ENCODE measurements around the gene RGMA. TPM values are rescaled to one million over a fixed set of nuclear protein-coding genes. Genes with fewer than 3 reads are reported as not detected.

The RGMA gene
- total RNA-seq, 1 experiment from 2014 or later, result not detected

- in situ Hi-C loops (cut with HindIII; ENCODE audit: low pct_unique_long_range_greater_than_20kb, low sequenced_read_pairs), result no loop called here
- DNase-seq (ENCODE audit: low read depth, low spot score), result no peak
Measured at GRCh38 chr15:93105485-93105884, 16.5 kb upstream of the RGMA start.

- no peak for DNase-seq (ENCODE audit: low read depth, low spot score)
- in situ Hi-C loops (cut with HindIII; ENCODE audit: low pct_unique_long_range_greater_than_20kb, low sequenced_read_pairs), result no loop called here
Measured at GRCh38 chr15:93103823-93104222, 14.8 kb upstream of the RGMA start.

- no peak for DNase-seq (ENCODE audit: low read depth, low spot score)
- in situ Hi-C loops (cut with HindIII; ENCODE audit: low pct_unique_long_range_greater_than_20kb, low sequenced_read_pairs), result no loop called here
Measured at GRCh38 chr15:93102211-93102610, 13.2 kb upstream of the RGMA start.

GRCh38 chr15:93093765-93094164 is 4.8 kb upstream of the RGMA start:
- no peak for DNase-seq (ENCODE audit: low read depth, low spot score)
- in situ Hi-C loops (cut with HindIII; ENCODE audit: low pct_unique_long_range_greater_than_20kb, low sequenced_read_pairs), result no loop called here

GRCh38 chr15:93091465-93091864 is 2.5 kb upstream of the RGMA start:
- in situ Hi-C loops (cut with HindIII; ENCODE audit: low pct_unique_long_range_greater_than_20kb, low sequenced_read_pairs), result no loop called here
- no peak for DNase-seq (ENCODE audit: low read depth, low spot score)

- in situ Hi-C loops (cut with HindIII; ENCODE audit: low pct_unique_long_range_greater_than_20kb, low sequenced_read_pairs), result no loop called here
- DNase-seq (ENCODE audit: low read depth, low spot score), result no peak
Measured at GRCh38 chr15:93089727-93090305, 805 bp upstream of the RGMA start.

GRCh38 chr15:93088200-93088980 is 621 bp downstream of the RGMA start:
- DNase-seq (ENCODE audit: low read depth, low spot score), result no peak
- in situ Hi-C loops (cut with HindIII; ENCODE audit: low pct_unique_long_range_greater_than_20kb, low sequenced_read_pairs), result no loop called here

- peak; percentile 63 for DNase-seq (ENCODE audit: low read depth, low spot score)
- in situ Hi-C loops (cut with HindIII; ENCODE audit: low pct_unique_long_range_greater_than_20kb, low sequenced_read_pairs), result no loop called here
Measured at GRCh38 chr15:93087825-93088199, 1.2 kb downstream of the RGMA start.

GRCh38 chr15:93086791-93087190 is 2.2 kb downstream of the RGMA start:
- no peak for DNase-seq (ENCODE audit: low read depth, low spot score)
- in situ Hi-C loops (cut with HindIII; ENCODE audit: low pct_unique_long_range_greater_than_20kb, low sequenced_read_pairs), result no loop called here

- no peak for DNase-seq (ENCODE audit: low read depth, low spot score)
- in situ Hi-C loops (cut with HindIII; ENCODE audit: low pct_unique_long_range_greater_than_20kb, low sequenced_read_pairs), result no loop called here
Measured at GRCh38 chr15:93085692-93086091, 3.3 kb downstream of the RGMA start.

- in situ Hi-C loops (cut with HindIII; ENCODE audit: low pct_unique_long_range_greater_than_20kb, low sequenced_read_pairs), result no loop called here
- DNase-seq (ENCODE audit: low read depth, low spot score), result no peak
Measured at GRCh38 chr15:93082861-93083260, 6.2 kb downstream of the RGMA start.

GRCh38 chr15:93081399-93081798 is 7.6 kb downstream of the RGMA start:
- DNase-seq (ENCODE audit: low read depth, low spot score), result no peak
- in situ Hi-C loops (cut with HindIII; ENCODE audit: low pct_unique_long_range_greater_than_20kb, low sequenced_read_pairs), result no loop called here

- in situ Hi-C loops (cut with HindIII; ENCODE audit: low pct_unique_long_range_greater_than_20kb, low sequenced_read_pairs), result no loop called here
- DNase-seq (ENCODE audit: low read depth, low spot score), result no peak
Measured at GRCh38 chr15:93080451-93080850, 8.6 kb downstream of the RGMA start.

- in situ Hi-C loops (cut with HindIII; ENCODE audit: low pct_unique_long_range_greater_than_20kb, low sequenced_read_pairs), result no loop called here
- DNase-seq (ENCODE audit: low read depth, low spot score), result no peak
Measured at GRCh38 chr15:93076875-93077274, 12.1 kb downstream of the RGMA start.

GRCh38 chr15:93076217-93076616 is 12.8 kb downstream of the RGMA start:
- no peak for DNase-seq (ENCODE audit: low read depth, low spot score)
- in situ Hi-C loops (cut with HindIII; ENCODE audit: low pct_unique_long_range_greater_than_20kb, low sequenced_read_pairs), result no loop called here

GRCh38 chr15:93074599-93074998 is 14.4 kb downstream of the RGMA start:
- no peak for DNase-seq (ENCODE audit: low read depth, low spot score)
- in situ Hi-C loops (cut with HindIII; ENCODE audit: low pct_unique_long_range_greater_than_20kb, low sequenced_read_pairs), result no loop called here

- in situ Hi-C loops (cut with HindIII; ENCODE audit: low pct_unique_long_range_greater_than_20kb, low sequenced_read_pairs), result no loop called here
- DNase-seq (ENCODE audit: low read depth, low spot score), result no peak
Measured at GRCh38 chr15:93073465-93073952, 15.5 kb downstream of the RGMA start.

- no peak for DNase-seq (ENCODE audit: low read depth, low spot score)
- in situ Hi-C loops (cut with HindIII; ENCODE audit: low pct_unique_long_range_greater_than_20kb, low sequenced_read_pairs), result no loop called here
Measured at GRCh38 chr15:93072411-93073394, 16.3 kb downstream of the RGMA start.

Measured in SK-MEL-5 (cell line).